GM12865 (cell line): ENCODE measurements around the gene TBC1D19.
"Not testable (repeated sequence)": the region's sequence is repeated elsewhere in the genome, so short reads cannot be mapped to it uniquely, and the experiment has no call there.

ENCODE experiments used
- DNase-seq: peaks from one replicate; pipeline ENCODE4 v3.0.0; 2010; ENCODE audit warnings: low read depth
- H3K4me3 ChIP-seq: 2 replicates; pipeline ENCODE4 v1.5.1; 2011; ENCODE audit warnings: mild to moderate bottlenecking, low read depth, low read length, control low read depth
- CTCF ChIP-seq: IDR thresholded peaks from 2 replicates; pipeline ENCODE4 v1.5.1; 2011; ENCODE audit warnings: low read length, control low read depth, low read depth, inconsistent platforms; ENCODE audit not compliant: insufficient read depth; ENCODE audit errors: missing control alignments

TBC1D19 gene

GRCh38 chr4:26682436-26682835, 98.6 kb downstream of the TBC1D19 start:
- TF ChIP-seq CTCF: no peak
- no peak for DNase-seq
- H3K4me3 ChIP-seq: no peak overlapping the region

GRCh38 chr4:26685250-26685649, 101.4 kb downstream of the TBC1D19 start:
- DNase-seq: no peak
- no peak overlapping the region for H3K4me3 ChIP-seq
- TF ChIP-seq CTCF: no peak

DNA sequence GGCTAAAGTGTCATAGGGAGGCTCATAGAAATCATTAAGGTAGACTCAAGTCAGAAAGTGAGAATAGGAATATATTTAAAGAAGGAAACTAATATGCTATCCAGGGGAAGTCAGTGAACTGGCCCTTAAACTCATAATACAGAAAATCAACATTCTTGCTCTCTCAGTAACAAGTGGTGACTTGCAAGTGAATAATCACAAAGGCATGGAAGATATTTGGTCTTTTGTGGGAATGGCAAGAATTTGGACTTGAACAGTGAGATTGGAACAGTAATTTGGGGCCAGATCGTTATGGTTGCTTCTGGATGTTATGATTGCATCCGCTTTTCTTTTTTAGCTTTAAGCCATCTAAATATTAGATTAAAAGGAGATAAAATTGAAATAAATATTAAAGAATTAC, 103.8 kb downstream of the TBC1D19 start:
- DNase-seq: no peak
- H3K4me3 ChIP-seq: no peak overlapping the region
- TF ChIP-seq CTCF: no peak

GRCh38 chr4:26690506-26690905, 106.6 kb downstream of the TBC1D19 start:
- no peak for DNase-seq
- no peak overlapping the region for H3K4me3 ChIP-seq
- TF ChIP-seq CTCF: no peak

- no peak overlapping the region for H3K4me3 ChIP-seq
- no peak for DNase-seq
- no peak for TF ChIP-seq CTCF
These were observed 108.3 kb downstream of the TBC1D19 start for GRCh38 chr4:26692014-26692726.

DNA sequence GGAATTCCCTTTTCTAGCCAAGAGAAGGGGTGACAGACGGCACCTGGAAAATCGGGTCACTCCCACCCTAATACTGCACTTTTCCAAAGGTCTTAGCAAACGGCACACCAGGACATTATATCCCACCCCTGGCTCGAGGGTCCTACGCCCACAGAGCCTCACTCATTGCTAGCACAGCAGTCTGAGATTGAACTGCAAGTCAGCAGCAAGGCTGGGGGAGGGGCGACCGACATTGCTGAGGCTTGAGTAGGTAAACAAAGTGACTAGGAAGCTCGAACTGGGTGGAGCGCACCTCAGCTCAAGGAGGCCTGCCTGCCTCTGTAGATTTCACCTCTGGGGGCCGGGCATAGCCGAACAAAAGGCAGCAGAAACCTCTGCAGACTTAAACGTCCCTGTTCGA, 110.2 kb downstream of the TBC1D19 start:
- not testable (repeated sequence) for DNase-seq, H3K4me3 ChIP-seq

DNA sequence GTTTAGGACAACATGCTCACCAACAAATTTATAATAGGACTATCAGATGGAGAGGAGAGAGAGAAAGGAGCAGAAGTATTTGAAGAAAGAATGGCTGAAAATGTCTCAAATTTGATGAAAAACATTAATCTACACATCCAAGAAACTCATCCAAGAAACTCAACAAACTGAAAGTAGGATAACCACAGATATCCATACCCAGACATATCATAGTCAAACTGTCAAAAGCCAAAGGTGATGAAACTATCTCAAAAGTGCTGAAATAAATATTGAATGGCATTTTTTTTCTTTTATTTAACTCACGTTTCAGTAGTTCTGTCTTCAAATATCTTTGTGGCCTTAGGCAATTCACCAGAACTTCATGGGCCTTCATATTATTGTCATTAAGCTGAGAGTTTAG, 116.2 kb downstream of the TBC1D19 start:
- DNase-seq: no peak
- no peak for TF ChIP-seq CTCF
- H3K4me3 ChIP-seq: no peak overlapping the region
